Measurements from ENCODE around the gene NTF4. TPM values are rescaled to one million over a fixed set of nuclear protein-coding genes. Genes with fewer than 3 reads are reported as not detected.
A peak's percentile ranks its signal among the peaks of the same experiment; 100 is the strongest.

NTF4 gene
- total and polyA plus RNA-seq, 2 of the 4 experiments (the other 2 are of a cell fraction), result 0.09 to 0.18 TPM

DNA sequence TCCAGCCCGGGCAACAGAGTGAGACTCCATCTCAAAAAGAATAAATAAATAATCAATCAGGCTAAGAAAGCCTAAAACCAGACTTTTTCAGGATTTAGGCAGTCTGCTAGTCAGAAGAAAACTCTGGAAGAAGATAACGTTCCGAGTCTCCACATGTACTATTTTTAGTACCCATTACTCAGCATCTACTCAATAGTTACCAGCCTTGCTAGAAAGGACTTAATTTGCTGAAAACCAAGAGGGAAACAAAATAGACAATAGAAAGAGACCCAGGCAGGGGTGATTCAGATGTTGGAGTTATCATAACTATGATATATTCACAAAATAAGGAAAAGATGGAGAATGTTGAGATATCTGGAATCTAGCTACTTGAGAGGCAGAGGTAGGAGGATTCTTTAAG is 45.9 kb upstream of the NTF4 start:
- no peak overlapping the region for H3K4ac ChIP-seq (ENCODE audit: low read depth, low read length)
- no peak overlapping the region for H3K4me2 ChIP-seq (ENCODE audit: low read depth, low read length)
- no peak overlapping the region for H3K56ac ChIP-seq (ENCODE audit: extremely low read depth, insufficient read depth, low read length)
- no peak overlapping the region for H2AFZ ChIP-seq (replicated peaks; ENCODE audit: low read length, poor library complexity)
- no CpG with 5 or more reads among the region's 3 CpGs for WGBS, 2 experiments (ENCODE audit: extremely low coverage in 2 of 2, insufficient read length in 1 of 2)
- in situ Hi-C loops (cut with MboI; ENCODE audit: low sequenced_read_pairs) (no loop called here), intact Hi-C loops (cut with micrococcal nuclease) (loop anchor here (5.0 kb wide), 1 partner anchor 87 kb away; no protein-coding TSS in a partner anchor), dilution Hi-C loops (cut with HindIII; ENCODE audit: low sequenced_read_pairs, unreplicated experiment) (no loop called here)
- H3K79me1 ChIP-seq (ENCODE audit: low read depth in 1 of 2, low read length in 2 of 2), result peaks cover 11 to 46% of the 10 kb centered on the region in 2 experiments; a peak in 3 of 4 replicates
- H3K14ac ChIP-seq (replicated peaks; ENCODE audit: low read depth, low read length), result no peak overlapping the region
- CTCF ChIA-PET, result interaction anchor here (0.7 kb wide), 1 partner anchor 13 kb away, joined by 3 read pairs; no protein-coding TSS in a partner anchor
- peaks cover 15% of the 10 kb centered on the region for H3K9me1 ChIP-seq (ENCODE audit: insufficient read depth, low read length)
- no peak overlapping the region for H2BK20ac ChIP-seq (ENCODE audit: low read depth, low read length)
- H3K9me3 ChIP-seq (ENCODE audit: control insufficient read depth, insufficient read depth, low read length), result no peaks in the 10 kb centered on the region
- BruUV-seq (replicated peaks), result no TSS peak
- no peak overlapping the region for H2AK9ac ChIP-seq (replicated peaks; ENCODE audit: low read depth, low read length, poor library complexity)
- no peak overlapping the region for H2BK5ac ChIP-seq (ENCODE audit: low read depth, low read length, poor library complexity, severe bottlenecking)
- no peak overlapping the region for H2AK5ac ChIP-seq (ENCODE audit: low read depth, low read length)
- H3K27ac ChIP-seq (ENCODE audit: insufficient read depth, low read length), result no peak overlapping the region
- no peak overlapping the region for H3K9ac ChIP-seq (ENCODE audit: low read depth, low read length)
- ATAC-seq (ENCODE audit: low read depth), result no peak
- H3K23ac ChIP-seq (ENCODE audit: low read depth, low read length), result no peak overlapping the region
- peaks cover 31% of the 10 kb centered on the region for H4K20me1 ChIP-seq (ENCODE audit: insufficient read depth, low read length)
- H4K91ac ChIP-seq (ENCODE audit: insufficient read depth, low read depth, low read length), result no peak overlapping the region
- no peak overlapping the region for H3K18ac ChIP-seq (ENCODE audit: low read depth, low read length)
- no peak overlapping the region for H2BK120ac ChIP-seq (ENCODE audit: low read depth, low read length)
- no peak overlapping the region for H4K5ac ChIP-seq (ENCODE audit: low read depth, low read length)
- H3K4me1 ChIP-seq (ENCODE audit: control insufficient read depth, insufficient read depth, low read length), result peaks cover 4% of the 10 kb centered on the region
- peak; percentile 62 for DNase-seq
- H4K8ac ChIP-seq (ENCODE audit: low read depth in 2 of 2, low read length in 2 of 2), result no peak overlapping the region
- POLR2A ChIA-PET (ENCODE audit: unreplicated experiment), result no interaction called here
- H3K27me3 ChIP-seq (ENCODE audit: control insufficient read depth, insufficient read depth, low read length), result no peaks in the 10 kb centered on the region
- peak; percentile 54; the same call in 1 of the 2 replicates for TF ChIP-seq MAFK (IDR thresholded peaks at IDR 0.05; ENCODE audit: low read depth, low read length)
- TF ChIP-seq, protein P1, sequence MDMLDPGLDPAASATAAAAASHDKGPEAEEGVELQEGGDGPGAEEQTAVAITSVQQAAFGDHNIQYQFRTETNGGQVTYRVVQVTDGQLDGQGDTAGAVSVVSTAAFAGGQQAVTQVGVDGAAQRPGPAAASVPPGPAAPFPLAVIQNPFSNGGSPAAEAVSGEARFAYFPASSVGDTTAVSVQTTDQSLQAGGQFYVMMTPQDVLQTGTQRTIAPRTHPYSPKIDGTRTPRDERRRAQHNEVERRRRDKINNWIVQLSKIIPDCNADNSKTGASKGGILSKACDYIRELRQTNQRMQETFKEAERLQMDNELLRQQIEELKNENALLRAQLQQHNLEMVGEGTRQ (IDR thresholded peaks at IDR 0.05; ENCODE audit: low read depth, low read length), result no peak
- no peak overlapping the region for H2BK15ac ChIP-seq (ENCODE audit: low read depth, low read length)
- H3K4me3 ChIP-seq (ENCODE audit: insufficient read depth, low read depth, low read length), result no peak overlapping the region
- H3K36me3 ChIP-seq (ENCODE audit: control insufficient read depth, insufficient read depth, low read length), result peaks cover 39% of the 10 kb centered on the region
